DND-41 (cell line): ENCODE measurements around the gene LAMA2.

Experiments used
- EZH2 ChIP-seq: IDR thresholded peaks from 3 replicates; pipeline ENCODE4 v1.6.1; 2012; ENCODE audit warnings: borderline replicate concordance, low read depth, mild to moderate bottlenecking, moderate library complexity, low read length, inconsistent platforms; ENCODE audit not compliant: severe bottlenecking
- TF ChIP-seq, protein P1 (sequence below): IDR thresholded peaks from 2 replicates; pipeline ENCODE4 v1.5.1; 2012; ENCODE audit warnings: borderline replicate concordance, low read length, moderate library complexity, mild to moderate bottlenecking; ENCODE audit not compliant: poor library complexity, severe bottlenecking; ENCODE audit errors: extremely low read depth

GRCh38 chr6:129188306-129188705, 305.4 kb downstream of the LAMA2 start:
- TF ChIP-seq, protein P1, sequence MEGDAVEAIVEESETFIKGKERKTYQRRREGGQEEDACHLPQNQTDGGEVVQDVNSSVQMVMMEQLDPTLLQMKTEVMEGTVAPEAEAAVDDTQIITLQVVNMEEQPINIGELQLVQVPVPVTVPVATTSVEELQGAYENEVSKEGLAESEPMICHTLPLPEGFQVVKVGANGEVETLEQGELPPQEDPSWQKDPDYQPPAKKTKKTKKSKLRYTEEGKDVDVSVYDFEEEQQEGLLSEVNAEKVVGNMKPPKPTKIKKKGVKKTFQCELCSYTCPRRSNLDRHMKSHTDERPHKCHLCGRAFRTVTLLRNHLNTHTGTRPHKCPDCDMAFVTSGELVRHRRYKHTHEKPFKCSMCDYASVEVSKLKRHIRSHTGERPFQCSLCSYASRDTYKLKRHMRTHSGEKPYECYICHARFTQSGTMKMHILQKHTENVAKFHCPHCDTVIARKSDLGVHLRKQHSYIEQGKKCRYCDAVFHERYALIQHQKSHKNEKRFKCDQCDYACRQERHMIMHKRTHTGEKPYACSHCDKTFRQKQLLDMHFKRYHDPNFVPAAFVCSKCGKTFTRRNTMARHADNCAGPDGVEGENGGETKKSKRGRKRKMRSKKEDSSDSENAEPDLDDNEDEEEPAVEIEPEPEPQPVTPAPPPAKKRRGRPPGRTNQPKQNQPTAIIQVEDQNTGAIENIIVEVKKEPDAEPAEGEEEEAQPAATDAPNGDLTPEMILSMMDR: no peak
- no peak for TF ChIP-seq EZH2
